Measurements from ENCODE around the gene IL17A. TPM values are rescaled to one million over a fixed set of nuclear protein-coding genes. Genes with fewer than 3 reads are reported as not detected.

Gene IL17A
- polyA plus RNA-seq, 1 experiment, result not detected

- DNase-seq (ENCODE audit: low read depth), result no peak
- no peak for TF ChIP-seq CTCF (IDR thresholded peaks at IDR 0.05; ENCODE audit: insufficient read depth, low read depth, low read length)
- Histone ChIP-seq H3K27me3 (ENCODE audit: control insufficient read depth, insufficient read depth, low read length) (no peaks in the 10 kb centered on the region), H3K36me3 (ENCODE audit: control insufficient read depth, insufficient read depth, low read length) (no peaks in the 10 kb centered on the region), H3K4me3 (ENCODE audit: low read depth, low read length) (no peak overlapping the region)
- POLR2A ChIA-PET, result no interaction called here
- CTCF ChIA-PET, result interaction anchor here (0.9 kb wide), 1 partner anchor 56 kb away, joined by 3 read pairs; no protein-coding TSS in a partner anchor
Observed at GRCh38 chr6:52177961-52178360, 8.2 kb upstream of the IL17A start.

- TF ChIP-seq CTCF (IDR thresholded peaks at IDR 0.05; ENCODE audit: insufficient read depth, low read depth, low read length), result no peak
- Histone ChIP-seq H3K36me3 (ENCODE audit: control insufficient read depth, insufficient read depth, low read length) (no peaks in the 10 kb centered on the region), H3K4me3 (ENCODE audit: low read depth, low read length) (no peak overlapping the region), H3K27me3 (ENCODE audit: control insufficient read depth, insufficient read depth, low read length) (no peaks in the 10 kb centered on the region)
- CTCF ChIA-PET, result interaction anchor here (0.7 kb wide), 1 partner anchor 14 kb away, joined by 3 read pairs; no protein-coding TSS in a partner anchor
- POLR2A ChIA-PET, result no interaction called here
- no peak for DNase-seq (ENCODE audit: low read depth)
Observed at GRCh38 chr6:52180787-52181558, 5.2 kb upstream of the IL17A start.

GRCh38 chr6:52183131-52183713, 3.0 kb upstream of the IL17A start:
- no peak for DNase-seq (ENCODE audit: low read depth)
- CTCF ChIA-PET, result interaction anchor here (2.3 kb wide), 1 partner anchor 11 kb away, joined by 8 read pairs; no protein-coding TSS in a partner anchor
- Histone ChIP-seq H3K36me3 (ENCODE audit: control insufficient read depth, insufficient read depth, low read length) (no peaks in the 10 kb centered on the region), H3K4me3 (ENCODE audit: low read depth, low read length) (no peak overlapping the region), H3K27me3 (ENCODE audit: control insufficient read depth, insufficient read depth, low read length) (no peaks in the 10 kb centered on the region)
- POLR2A ChIA-PET, result interaction anchor here (0.6 kb wide), 1 partner anchor 84 kb away, joined by 12 read pairs; no protein-coding TSS in a partner anchor
- TF ChIP-seq CTCF (IDR thresholded peaks at IDR 0.05; ENCODE audit: insufficient read depth, low read depth, low read length), result no peak

- no peaks in the 10 kb centered on the region; the same call in none of the 2 replicates for H3K27me3 ChIP-seq (ENCODE audit: control insufficient read depth, insufficient read depth, low read length)
- TF ChIP-seq CTCF (IDR thresholded peaks at IDR 0.05; ENCODE audit: insufficient read depth, low read depth, low read length), result no peak
- ChIA-PET POLR2A (no interaction called here), CTCF (no interaction called here)
- H3K4me3 ChIP-seq (ENCODE audit: low read depth, low read length), result no peak overlapping the region
- no peak for DNase-seq (ENCODE audit: low read depth)
- no peaks in the 10 kb centered on the region for H3K36me3 ChIP-seq (ENCODE audit: control insufficient read depth, insufficient read depth, low read length)
Observed at GRCh38 chr6:52186480-52186879, 305 bp downstream of the IL17A start.

GRCh38 chr6:52187098-52187497, 923 bp downstream of the IL17A start:
- Histone ChIP-seq H3K4me3 (ENCODE audit: low read depth, low read length) (no peak overlapping the region), H3K27me3 (ENCODE audit: control insufficient read depth, insufficient read depth, low read length) (no peaks in the 10 kb centered on the region; the same call in none of the 2 replicates), H3K36me3 (ENCODE audit: control insufficient read depth, insufficient read depth, low read length) (no peaks in the 10 kb centered on the region)
- ChIA-PET POLR2A (no interaction called here), CTCF (no interaction called here)
- no peak for DNase-seq (ENCODE audit: low read depth)
- TF ChIP-seq CTCF (IDR thresholded peaks at IDR 0.05; ENCODE audit: insufficient read depth, low read depth, low read length), result no peak
